Panc1 (cell line): ENCODE measurements around the gene ASXL1. TPM values are rescaled to one million over a fixed set of nuclear protein-coding genes. Genes with fewer than 3 reads are reported as not detected.

Experiments used
- ATAC-seq: fragments of 200-7000 bp; cut with Tn5 transposase; 2 replicates; pipeline ENCODE4 v1.9.1; 2020; ENCODE audit warnings: mild to moderate bottlenecking, moderate library complexity
- BruUV-seq: library from RNA; stranded (reverse); fragments of 400-500 nt; replicated peaks from 2 replicates; lab custom pipeline; 2021; lab: Mats Ljungman, UMichigan
- CTCF ChIA-PET: fragments of 300-600 bp; sonication (Branson Sonifier 250); formaldehyde crosslinking; loops from one replicate; lab custom pipeline; 2022; ENCODE audit warnings: antibody characterized with exemption; lab: Charles Lee
- POLR2A ChIA-PET: fragments of 300-600 bp; sonication (Branson Sonifier 250); formaldehyde crosslinking; loops from one replicate; lab custom pipeline; 2022; ENCODE audit warnings: antibody characterized with exemption; lab: Charles Lee
- DNase-seq: peaks from one replicate; pipeline ENCODE4 v3.0.0-alpha.2; 2010; ENCODE audit warnings: low read depth, low spot score
- H3K27ac ChIP-seq: 2 replicates; pipeline ENCODE4 v1.5.1; 2011; ENCODE audit warnings: mild to moderate bottlenecking, low read length, inconsistent platforms
- H3K27me3 ChIP-seq: fragments of 200-500 bp; sonication (Bioruptor generic); 2 replicates; pipeline ENCODE4 v1.6.0; 2014; ENCODE audit warnings: low read length, inconsistent platforms; ENCODE audit not compliant: control insufficient read depth, insufficient read depth
- H3K36me3 ChIP-seq: fragments of 200-500 bp; sonication (Bioruptor generic); 2 replicates; pipeline ENCODE4 v1.5.1; 2014; ENCODE audit warnings: inconsistent platforms, mild to moderate bottlenecking, low read length, moderate library complexity; ENCODE audit not compliant: control insufficient read depth, insufficient read depth
- H3K4me1 ChIP-seq: 2 replicates; pipeline ENCODE4 v1.5.1; 2011; ENCODE audit warnings: inconsistent platforms, mild to moderate bottlenecking, low read length, moderate library complexity; ENCODE audit not compliant: control insufficient read depth, insufficient read depth
- H3K4me3 ChIP-seq, 2 experiments: 2 replicates each; pipeline ENCODE4 v1.5.1; 2011 to 2012; ENCODE audit warnings: low read depth in 2 of 2, low read length in 2 of 2, mild to moderate bottlenecking in 2 of 2, inconsistent platforms in 1 of 2, moderate library complexity in 1 of 2
- H3K9me3 ChIP-seq: fragments of 200-500 bp; sonication (Bioruptor generic); 2 replicates; pipeline ENCODE4 v1.5.1; 2014; ENCODE audit warnings: low read depth, mild to moderate bottlenecking, inconsistent platforms, low read length, moderate library complexity; ENCODE audit not compliant: control insufficient read depth, insufficient read depth
- POLR2AphosphoS5 ChIP-seq: IDR thresholded peaks from 2 replicates; pipeline ENCODE4 v1.6.1; 2012; ENCODE audit warnings: mild to moderate bottlenecking, low read depth, low read length, moderate library complexity
- SIN3A ChIP-seq: IDR thresholded peaks from 2 replicates; pipeline ENCODE4 v1.6.1; 2012; ENCODE audit warnings: low read depth, mild to moderate bottlenecking, low read length, moderate library complexity, borderline replicate concordance; ENCODE audit not compliant: insufficient read depth
- TCF7L2 ChIP-seq: IDR thresholded peaks from 2 replicates; pipeline ENCODE4 v1.6.1; 2011; ENCODE audit warnings: mild to moderate bottlenecking, low read depth, low read length, inconsistent platforms
- in situ Hi-C: cut with HindIII; loops from 2 replicates; pipeline ENCODE4 v1.10.0; 2016; ENCODE audit warnings: low sequenced_read_pairs, low pct_unique_long_range_greater_than_20kb
- intact Hi-C: fragments of 100-400 bp; cut with micrococcal nuclease; formaldehyde crosslinking; loops from one replicate; pipeline ENCODE4 v1.10.0; 2022; ENCODE audit not compliant: unreplicated experiment
- total RNA-seq: library from RNA; stranded (reverse); gene quantifications from one replicate; pipeline ENCODE4 v1.2.1, GENCODE V29; 2021; ENCODE audit not compliant: unreplicated experiment
- TF ChIP-seq, protein P1 (sequence below), 2 experiments: IDR thresholded peaks; 2 replicates each; pipeline ENCODE4 v1.6.1; 2011 to 2012; ENCODE audit warnings: low read depth in 2 of 2, control low read depth in 1 of 2, low read length in 1 of 2, mild to moderate bottlenecking in 1 of 2, moderate library complexity in 1 of 2; ENCODE audit not compliant: insufficient read depth in 1 of 2
- TF ChIP-seq, protein P2 (sequence below): fragments of 450-650 bp; IDR thresholded peaks from 2 replicates; pipeline ENCODE4 v1.5.1; 2017; ENCODE audit warnings: mild to moderate bottlenecking

The ASXL1 gene
- total RNA-seq, 1 experiment from 2014 or later, result 205 TPM

DNA sequence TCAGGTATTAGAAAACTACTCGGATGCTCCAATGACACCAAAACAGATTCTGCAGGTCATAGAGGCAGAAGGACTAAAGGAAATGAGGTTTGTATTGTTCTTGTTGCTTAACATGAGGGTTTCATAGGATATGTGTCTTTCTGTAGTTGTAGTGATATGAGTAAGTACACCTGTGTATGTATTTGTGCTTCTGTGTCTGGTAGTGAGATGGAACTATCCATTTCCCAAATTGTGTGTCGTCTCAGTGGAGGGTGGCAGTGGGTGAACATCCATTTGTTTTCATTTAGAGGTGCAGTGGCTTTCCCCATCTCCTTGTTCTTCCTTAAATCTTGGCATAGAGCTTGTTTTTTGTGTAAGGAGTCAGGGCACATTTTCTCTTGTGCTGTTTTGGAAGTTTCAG is 8.2 kb downstream of the ASXL1 start:
- ChIA-PET POLR2A (interaction anchor here (0.5 kb wide), 1 partner anchor 13 kb away, joined by 8 read pairs; no protein-coding TSS in a partner anchor), CTCF (no interaction called here)
- Histone ChIP-seq H3K27me3 (no peaks in the 10 kb centered on the region), H3K9me3 (no peaks in the 10 kb centered on the region), H3K4me3 (no peak overlapping the region), H3K36me3 (peaks cover 14% of the 10 kb centered on the region; the same call in 1 of the 2 replicates), H3K4me1 (peaks cover 42% of the 10 kb centered on the region), H3K27ac (no peak overlapping the region)
- DNase-seq (no peak), ATAC-seq (no peak)
- intact Hi-C loops (no loop called here), in situ Hi-C loops (no loop called here)
- TF ChIP-seq POLR2AphosphoS5, result no peak
- TF ChIP-seq, protein P1, sequence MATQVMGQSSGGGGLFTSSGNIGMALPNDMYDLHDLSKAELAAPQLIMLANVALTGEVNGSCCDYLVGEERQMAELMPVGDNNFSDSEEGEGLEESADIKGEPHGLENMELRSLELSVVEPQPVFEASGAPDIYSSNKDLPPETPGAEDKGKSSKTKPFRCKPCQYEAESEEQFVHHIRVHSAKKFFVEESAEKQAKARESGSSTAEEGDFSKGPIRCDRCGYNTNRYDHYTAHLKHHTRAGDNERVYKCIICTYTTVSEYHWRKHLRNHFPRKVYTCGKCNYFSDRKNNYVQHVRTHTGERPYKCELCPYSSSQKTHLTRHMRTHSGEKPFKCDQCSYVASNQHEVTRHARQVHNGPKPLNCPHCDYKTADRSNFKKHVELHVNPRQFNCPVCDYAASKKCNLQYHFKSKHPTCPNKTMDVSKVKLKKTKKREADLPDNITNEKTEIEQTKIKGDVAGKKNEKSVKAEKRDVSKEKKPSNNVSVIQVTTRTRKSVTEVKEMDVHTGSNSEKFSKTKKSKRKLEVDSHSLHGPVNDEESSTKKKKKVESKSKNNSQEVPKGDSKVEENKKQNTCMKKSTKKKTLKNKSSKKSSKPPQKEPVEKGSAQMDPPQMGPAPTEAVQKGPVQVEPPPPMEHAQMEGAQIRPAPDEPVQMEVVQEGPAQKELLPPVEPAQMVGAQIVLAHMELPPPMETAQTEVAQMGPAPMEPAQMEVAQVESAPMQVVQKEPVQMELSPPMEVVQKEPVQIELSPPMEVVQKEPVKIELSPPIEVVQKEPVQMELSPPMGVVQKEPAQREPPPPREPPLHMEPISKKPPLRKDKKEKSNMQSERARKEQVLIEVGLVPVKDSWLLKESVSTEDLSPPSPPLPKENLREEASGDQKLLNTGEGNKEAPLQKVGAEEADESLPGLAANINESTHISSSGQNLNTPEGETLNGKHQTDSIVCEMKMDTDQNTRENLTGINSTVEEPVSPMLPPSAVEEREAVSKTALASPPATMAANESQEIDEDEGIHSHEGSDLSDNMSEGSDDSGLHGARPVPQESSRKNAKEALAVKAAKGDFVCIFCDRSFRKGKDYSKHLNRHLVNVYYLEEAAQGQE (IDR thresholded peaks at IDR 0.05; ENCODE audit: insufficient read depth in 1 of 2, low read depth in 2 of 2, low read length in 1 of 2), result no peak
- BruUV-seq, result no TSS peak

DNA sequence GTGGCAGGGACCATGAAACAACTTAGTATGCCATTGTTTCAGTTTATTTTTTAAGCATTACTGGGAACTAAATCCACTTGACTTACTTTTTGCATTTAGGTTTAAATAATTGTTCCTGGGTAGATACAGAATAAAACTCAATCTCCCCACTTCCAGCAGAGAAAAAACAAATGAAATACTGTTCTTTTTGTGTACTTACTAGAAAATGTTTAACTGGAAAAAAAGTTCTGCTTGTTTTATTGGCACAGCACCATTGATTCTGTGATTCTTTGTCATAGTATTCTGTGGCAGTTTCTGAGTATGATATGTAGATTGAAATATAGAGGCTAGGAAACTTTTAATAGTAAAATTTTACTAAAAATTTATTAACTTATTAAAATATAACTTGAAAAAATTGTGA is 10.2 kb downstream of the ASXL1 start:
- TF ChIP-seq TCF7L2 (no peak), POLR2AphosphoS5 (no peak), SIN3A (no peak)
- TF ChIP-seq, protein P2, sequence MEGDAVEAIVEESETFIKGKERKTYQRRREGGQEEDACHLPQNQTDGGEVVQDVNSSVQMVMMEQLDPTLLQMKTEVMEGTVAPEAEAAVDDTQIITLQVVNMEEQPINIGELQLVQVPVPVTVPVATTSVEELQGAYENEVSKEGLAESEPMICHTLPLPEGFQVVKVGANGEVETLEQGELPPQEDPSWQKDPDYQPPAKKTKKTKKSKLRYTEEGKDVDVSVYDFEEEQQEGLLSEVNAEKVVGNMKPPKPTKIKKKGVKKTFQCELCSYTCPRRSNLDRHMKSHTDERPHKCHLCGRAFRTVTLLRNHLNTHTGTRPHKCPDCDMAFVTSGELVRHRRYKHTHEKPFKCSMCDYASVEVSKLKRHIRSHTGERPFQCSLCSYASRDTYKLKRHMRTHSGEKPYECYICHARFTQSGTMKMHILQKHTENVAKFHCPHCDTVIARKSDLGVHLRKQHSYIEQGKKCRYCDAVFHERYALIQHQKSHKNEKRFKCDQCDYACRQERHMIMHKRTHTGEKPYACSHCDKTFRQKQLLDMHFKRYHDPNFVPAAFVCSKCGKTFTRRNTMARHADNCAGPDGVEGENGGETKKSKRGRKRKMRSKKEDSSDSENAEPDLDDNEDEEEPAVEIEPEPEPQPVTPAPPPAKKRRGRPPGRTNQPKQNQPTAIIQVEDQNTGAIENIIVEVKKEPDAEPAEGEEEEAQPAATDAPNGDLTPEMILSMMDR, result no peak
- TF ChIP-seq, protein P1 (IDR thresholded peaks at IDR 0.05; ENCODE audit: insufficient read depth in 1 of 2, low read depth in 2 of 2, low read length in 1 of 2), result no peak
- ChIA-PET POLR2A (interaction anchor here (0.5 to 0.6 kb wide), 2 partner anchors 9 to 25 kb away, joined by 3 to 5 read pairs; no protein-coding TSS in a partner anchor), CTCF (no interaction called here)
- no peak for ATAC-seq
- Histone ChIP-seq H3K36me3 (peaks cover 20% of the 10 kb centered on the region; the same call in 1 of the 2 replicates), H3K27me3 (no peaks in the 10 kb centered on the region), H3K9me3 (no peaks in the 10 kb centered on the region), H3K4me1 (peaks cover 30% of the 10 kb centered on the region), H3K4me3 (no peak overlapping the region), H3K27ac (no peak overlapping the region)
- BruUV-seq, result no TSS peak
- DNase-seq, result no peak
- intact Hi-C loops, result no loop called here
- in situ Hi-C loops, result no loop called here
